Keratinocyte (primary cell): ENCODE data around the gene WRAP73. TPM values are rescaled to one million over a fixed set of nuclear protein-coding genes. Genes with fewer than 3 reads are reported as not detected.

Experiments
- DNase-seq: peaks from one replicate; pipeline ENCODE4 v3.0.0-alpha.2; 2011; ENCODE audit warnings: low read depth, missing footprints, low spot score
- FAIRE-seq: peaks from 2 replicates; lab custom pipeline; 2011; peaks lifted over from hg19 to GRCh38; lab: Jason Lieb, UNC
- H2AFZ ChIP-seq: 2 replicates; pipeline ENCODE4 v1.6.0; 2012; ENCODE audit warnings: low read length, control low read depth, inconsistent platforms; ENCODE audit not compliant: control insufficient read depth
- H3K27ac ChIP-seq: 2 replicates; pipeline ENCODE4 v1.5.1; 2011; ENCODE audit warnings: low read length; ENCODE audit not compliant: control insufficient read depth, insufficient read depth
- H3K27me3 ChIP-seq: 3 replicates; pipeline ENCODE4 v1.6.0; 2011; ENCODE audit warnings: low read length; ENCODE audit not compliant: control insufficient read depth, insufficient read depth; ENCODE audit errors: extremely low read depth
- H3K36me3 ChIP-seq, 2 experiments: 2 replicates in 1 of 2; 3 replicates in 1 of 2; pipeline ENCODE4 v1.5.1; 2011; ENCODE audit warnings: low read length in 2 of 2, mild to moderate bottlenecking in 1 of 2; ENCODE audit not compliant: control insufficient read depth in 2 of 2, insufficient read depth in 2 of 2; ENCODE audit errors: extremely low read depth in 1 of 2
- H3K4me1 ChIP-seq: 3 replicates; pipeline ENCODE4 v1.5.1; 2011; ENCODE audit warnings: low read length; ENCODE audit not compliant: control insufficient read depth, insufficient read depth; ENCODE audit errors: extremely low read depth
- H3K4me2 ChIP-seq: 3 replicates; pipeline ENCODE4 v1.6.0; 2011; ENCODE audit warnings: low read depth, low read length; ENCODE audit not compliant: control insufficient read depth, insufficient read depth; ENCODE audit errors: extremely low read depth
- H3K4me3 ChIP-seq, 3 experiments: fragments of 200-600 bp in 1 of 3; sonication (generic) in 1 of 3; 2 replicates in 2 of 3; 3 replicates in 1 of 3; pipeline ENCODE4 v1.5.1; 2011 to 2016; ENCODE audit warnings: low read length in 3 of 3, mild to moderate bottlenecking in 3 of 3, control low read depth in 2 of 3, inconsistent platforms in 1 of 3, low read depth in 1 of 3, mixed read lengths in 1 of 3, mixed run types in 1 of 3, moderate library complexity in 1 of 3; ENCODE audit not compliant: control insufficient read depth in 2 of 3, insufficient read depth in 2 of 3; ENCODE audit errors: extremely low read depth in 1 of 3
- H3K79me2 ChIP-seq: 2 replicates; pipeline ENCODE4 v1.6.0; 2012; ENCODE audit warnings: low read length; ENCODE audit not compliant: control insufficient read depth, insufficient read depth
- H3K9ac ChIP-seq: 3 replicates; pipeline ENCODE4 v1.6.0; 2011; ENCODE audit warnings: low read length; ENCODE audit not compliant: control insufficient read depth, insufficient read depth; ENCODE audit errors: extremely low read depth
- H3K9me1 ChIP-seq: 3 replicates; pipeline ENCODE4 v1.6.0; 2011; ENCODE audit warnings: low read length; ENCODE audit not compliant: control insufficient read depth, insufficient read depth; ENCODE audit errors: extremely low read depth
- H3K9me3 ChIP-seq: 2 replicates; pipeline ENCODE4 v1.5.1; 2012; ENCODE audit warnings: low read depth, low read length; ENCODE audit not compliant: control insufficient read depth
- H4K20me1 ChIP-seq: 3 replicates; pipeline ENCODE4 v1.6.0; 2011; ENCODE audit warnings: low read length; ENCODE audit not compliant: control insufficient read depth, insufficient read depth; ENCODE audit errors: extremely low read depth
- EZH2 ChIP-seq: IDR thresholded peaks from one replicate; pipeline ENCODE4 v1.6.1; 2012; ENCODE audit warnings: inconsistent platforms, mild to moderate bottlenecking, low read length, moderate library complexity
- dilution Hi-C: fragments of 300-500 bp; cut with MboI; formaldehyde crosslinking; loops from one replicate; pipeline ENCODE4 v1.7.0; 2020; ENCODE audit warnings: low sequenced_read_pairs; ENCODE audit not compliant: extremely low pct_ligation_motif_present
- polyA plus RNA-seq, 5 experiments: library from polyadenylated mRNA; depleted of rRNA in 3 of 5; stranded (reverse) in 3 of 5; stranded (forward) in 1 of 5; unstranded in 1 of 5; fragments of >200 nt; gene quantifications; 1 replicate in 1 of 5; 2 replicates in 3 of 5; 3 replicates in 1 of 5; pipeline versions ENCODE4 v1.2.1 to v1.2.3, GENCODE V29; 2011 to 2012; ENCODE audit warnings: missing spikeins in 2 of 5, low read depth in 1 of 5, low replicate concordance in 1 of 5
- TF ChIP-seq, protein P1 (sequence below), 3 experiments: IDR thresholded peaks in 1 of 3; conservative IDR thresholded peaks in 1 of 3; optimal IDR thresholded peaks in 1 of 3; 2 replicates in 2 of 3; 3 replicates in 1 of 3; pipeline versions ENCODE3 to v1.5.1; 2011; ENCODE audit warnings: low read length in 3 of 3, mild to moderate bottlenecking in 3 of 3, moderate library complexity in 2 of 3, control low read depth in 1 of 3, inconsistent platforms in 1 of 3; ENCODE audit not compliant: insufficient read depth in 2 of 3; ENCODE audit errors: extremely low read depth in 1 of 3

Gene WRAP73
- polyA plus RNA-seq, 1 donor (not counting 4 experiments of a cell fraction or from before 2014, with no cell fraction given), result 18.9 TPM

DNA sequence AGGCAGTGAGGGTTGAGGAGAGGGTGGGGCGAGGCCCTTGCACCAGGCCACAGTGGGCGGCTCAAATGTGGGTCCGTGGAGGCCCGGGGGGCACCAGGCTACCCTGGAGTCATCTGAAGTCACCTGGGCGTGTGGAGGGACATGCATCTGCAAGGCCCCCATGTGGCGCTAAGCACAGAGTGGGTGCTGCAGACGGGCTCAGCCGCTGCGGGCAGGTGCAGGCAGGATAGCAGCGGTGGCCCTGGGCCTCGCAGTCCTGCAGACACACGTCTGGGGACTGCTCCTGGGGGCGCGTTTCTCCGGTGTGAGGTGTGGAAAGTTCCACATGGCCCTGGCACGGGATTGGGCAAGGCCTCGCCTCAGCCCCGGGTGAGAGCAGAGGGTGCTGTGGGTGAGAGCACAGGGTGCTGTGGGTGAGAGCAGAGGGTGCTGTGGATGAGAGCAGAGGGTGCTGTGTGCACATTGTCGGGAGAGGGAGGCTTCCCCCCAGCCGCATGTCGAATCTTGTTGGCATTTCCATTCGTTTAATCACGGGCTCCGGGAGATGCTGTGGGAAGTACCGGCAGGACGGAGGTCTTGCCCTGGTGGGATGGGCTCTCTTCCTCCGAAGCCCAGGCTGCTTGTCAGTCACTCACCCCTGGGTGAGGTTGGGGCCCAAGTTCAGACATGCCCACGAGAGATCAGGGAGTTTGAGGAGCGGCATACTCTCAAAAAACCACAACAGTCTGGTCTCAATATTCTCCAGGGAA, 48.9 kb upstream of the WRAP73 start:
- no peaks in the 10 kb centered on the region for H3K36me3 ChIP-seq
- peak; percentile 66 for DNase-seq
- H3K79me2 ChIP-seq, result no peaks in the 10 kb centered on the region
- H3K4me1 ChIP-seq, result peaks cover 40% of the 10 kb centered on the region
- H3K27me3 ChIP-seq, result no peaks in the 10 kb centered on the region
- no peaks in the 10 kb centered on the region for H3K9me1 ChIP-seq
- H3K9me3 ChIP-seq, result no peaks in the 10 kb centered on the region
- dilution Hi-C loops, result no loop called here
- TF ChIP-seq, protein P1, sequence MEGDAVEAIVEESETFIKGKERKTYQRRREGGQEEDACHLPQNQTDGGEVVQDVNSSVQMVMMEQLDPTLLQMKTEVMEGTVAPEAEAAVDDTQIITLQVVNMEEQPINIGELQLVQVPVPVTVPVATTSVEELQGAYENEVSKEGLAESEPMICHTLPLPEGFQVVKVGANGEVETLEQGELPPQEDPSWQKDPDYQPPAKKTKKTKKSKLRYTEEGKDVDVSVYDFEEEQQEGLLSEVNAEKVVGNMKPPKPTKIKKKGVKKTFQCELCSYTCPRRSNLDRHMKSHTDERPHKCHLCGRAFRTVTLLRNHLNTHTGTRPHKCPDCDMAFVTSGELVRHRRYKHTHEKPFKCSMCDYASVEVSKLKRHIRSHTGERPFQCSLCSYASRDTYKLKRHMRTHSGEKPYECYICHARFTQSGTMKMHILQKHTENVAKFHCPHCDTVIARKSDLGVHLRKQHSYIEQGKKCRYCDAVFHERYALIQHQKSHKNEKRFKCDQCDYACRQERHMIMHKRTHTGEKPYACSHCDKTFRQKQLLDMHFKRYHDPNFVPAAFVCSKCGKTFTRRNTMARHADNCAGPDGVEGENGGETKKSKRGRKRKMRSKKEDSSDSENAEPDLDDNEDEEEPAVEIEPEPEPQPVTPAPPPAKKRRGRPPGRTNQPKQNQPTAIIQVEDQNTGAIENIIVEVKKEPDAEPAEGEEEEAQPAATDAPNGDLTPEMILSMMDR (optimal IDR thresholded peaks at IDR 0.05 in 1 of 3, IDR thresholded peaks at IDR 0.05 in 1 of 3, conservative IDR thresholded peaks at IDR 0.05 in 1 of 3; ENCODE audit: extremely low read depth in 1 of 3, insufficient read depth in 2 of 3, low read length in 3 of 3), result no peak
- no peak for TF ChIP-seq EZH2
- FAIRE-seq, result peak; percentile 99
- peak overlapping the region; percentile 71 for H2AFZ ChIP-seq
- H3K9ac ChIP-seq, result peak overlapping the region; percentile 52
- peak overlapping the region; percentile 83 for H3K4me2 ChIP-seq
- no peaks in the 10 kb centered on the region for H4K20me1 ChIP-seq
- H3K27ac ChIP-seq, result peak overlapping the region; percentile 54
- peak overlapping the region in 2 of 3 experiments; percentile 18 for H3K4me3 ChIP-seq

DNA sequence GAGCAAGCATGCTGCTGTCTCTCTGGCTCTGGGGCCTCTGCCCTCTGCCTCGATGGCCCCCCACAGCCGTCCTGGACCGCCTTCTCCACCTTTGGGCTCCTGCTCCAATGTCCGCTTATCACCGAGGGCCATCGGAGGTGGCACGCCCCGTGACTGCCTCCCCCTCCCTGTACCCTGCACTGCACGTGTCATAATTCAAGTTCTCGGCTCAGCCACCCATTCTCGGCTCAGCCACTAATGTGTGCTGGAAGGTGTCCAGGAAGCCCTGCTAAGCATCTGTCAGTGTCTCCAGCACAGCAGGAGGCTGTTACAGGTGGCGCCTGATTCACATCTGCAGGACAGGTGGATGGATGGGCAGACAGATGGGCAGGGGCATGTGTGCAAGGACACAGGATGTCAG, 47.9 kb upstream of the WRAP73 start:
- H3K27ac ChIP-seq, result no peak overlapping the region
- no peak overlapping the region for H2AFZ ChIP-seq
- H3K27me3 ChIP-seq, result no peaks in the 10 kb centered on the region
- no peak for DNase-seq
- no peaks in the 10 kb centered on the region for H3K79me2 ChIP-seq
- H3K9ac ChIP-seq, result no peak overlapping the region
- TF ChIP-seq, protein P1 (optimal IDR thresholded peaks at IDR 0.05 in 1 of 3, IDR thresholded peaks at IDR 0.05 in 1 of 3, conservative IDR thresholded peaks at IDR 0.05 in 1 of 3; ENCODE audit: extremely low read depth in 1 of 3, insufficient read depth in 2 of 3, low read length in 3 of 3), result no peak
- TF ChIP-seq EZH2, result no peak
- H3K4me1 ChIP-seq, result peaks cover 30% of the 10 kb centered on the region
- no peaks in the 10 kb centered on the region for H3K9me1 ChIP-seq
- no peak overlapping the region for H3K4me2 ChIP-seq
- no peaks in the 10 kb centered on the region for H4K20me1 ChIP-seq
- H3K9me3 ChIP-seq, result no peaks in the 10 kb centered on the region
- H3K36me3 ChIP-seq, result no peaks in the 10 kb centered on the region
- no peak for FAIRE-seq
- dilution Hi-C loops, result no loop called here
- H3K4me3 ChIP-seq, result no peak overlapping the region
